Thoracic aorta (tissue), 2 donors: ENCODE results near the gene QDPR. TPM values are rescaled to one million over a fixed set of nuclear protein-coding genes. Genes with fewer than 3 reads are reported as not detected.

Experiments used
- ATAC-seq: fragments of 150-250 bp; one replicate; pipeline ENCODE4 v1.8.0; 2017; ENCODE audit warnings: low read depth; ENCODE audit not compliant: insufficient number of reproducible peaks, low FRiP score
- DNase-seq: peaks from one replicate; pipeline ENCODE4 v3.0.0-alpha.2; 2020; ENCODE audit warnings: low spot score
- H3K27ac ChIP-seq, 2 donors: fragments of 200-600 bp; sonication (generic); 1 replicate in 1 of 2; 2 replicates in 1 of 2; pipeline ENCODE4 v1.5.1; 2016; ENCODE audit warnings: mild to moderate bottlenecking in 2 of 2, moderate library complexity in 2 of 2
- H3K27me3 ChIP-seq: fragments of 200-600 bp; sonication (generic); replicated peaks from 2 replicates; pipeline ENCODE4 v1.6.0; 2016; ENCODE audit warnings: mild to moderate bottlenecking; ENCODE audit not compliant: insufficient read depth
- H3K36me3 ChIP-seq: fragments of 200-600 bp; sonication (generic); one replicate; pipeline ENCODE4 v1.5.1; 2016
- H3K4me1 ChIP-seq, 2 donors: fragments of 200-600 bp; sonication (generic); 1 replicate in 1 of 2; 2 replicates in 1 of 2; pipeline versions ENCODE4 v1.5.1 to v1.6.0; 2016; ENCODE audit warnings: low read depth in 2 of 2, mild to moderate bottlenecking in 1 of 2; ENCODE audit not compliant: control insufficient read depth in 1 of 2
- H3K4me3 ChIP-seq: fragments of 200-600 bp; sonication (generic); 2 replicates; pipeline ENCODE4 v1.5.1; 2016; ENCODE audit warnings: mild to moderate bottlenecking
- H3K9me3 ChIP-seq: fragments of 200-600 bp; sonication (generic); 2 replicates; pipeline ENCODE4 v1.5.1; 2016
- CTCF ChIP-seq: fragments of 200-600 bp; sonication (generic); IDR thresholded peaks from one replicate; pipeline ENCODE4 v1.5.1; 2019; ENCODE audit warnings: antibody characterized with exemption
- total RNA-seq, 2 donors: library from RNA; depleted of rRNA; stranded (reverse); fragments of >200 nt; gene quantifications; one replicate each; pipeline versions ENCODE4 v1.1.0 to v1.2.3, GENCODE V29; 2016

The QDPR gene
- total RNA-seq, 2 donors from 2014 or later = 9.0 to 10.7 TPM

GRCh38 chr4:17480955-17481354 is 30.9 kb downstream of the QDPR start:
- Histone ChIP-seq H3K4me1 (no peaks in the 10 kb centered on the region), H3K27ac (no peak overlapping the region), H3K27me3 (no peaks in the 10 kb centered on the region), H3K36me3 (peaks cover 11% of the 10 kb centered on the region), H3K4me3 (no peak overlapping the region), H3K9me3 (peaks cover 3% of the 10 kb centered on the region)
- DNase-seq (no peak), ATAC-seq (no peak)
- no peak for TF ChIP-seq CTCF

GRCh38 chr4:17480210-17480927 is 31.5 kb downstream of the QDPR start:
- no peak overlapping the region for H3K4me3 ChIP-seq
- ATAC-seq (no peak), DNase-seq (no peak)
- no peak for TF ChIP-seq CTCF
- peaks cover 3% of the 10 kb centered on the region for H3K9me3 ChIP-seq
- H3K27ac ChIP-seq = no peak overlapping the region
- no peaks in the 10 kb centered on the region for H3K27me3 ChIP-seq
- H3K4me1 ChIP-seq = no peaks in the 10 kb centered on the region
- H3K36me3 ChIP-seq = peaks cover 11% of the 10 kb centered on the region

- Histone ChIP-seq H3K4me3 (no peak overlapping the region), H3K36me3 (peaks cover 5% of the 10 kb centered on the region), H3K27me3 (no peaks in the 10 kb centered on the region), H3K9me3 (peaks cover 3% of the 10 kb centered on the region), H3K27ac (no peak overlapping the region), H3K4me1 (no peaks in the 10 kb centered on the region)
- no peak for TF ChIP-seq CTCF
- no peak for ATAC-seq
- no peak for DNase-seq
These were observed 34.0 kb downstream of the QDPR start for GRCh38 chr4:17477774-17478472.

- H3K4me3 ChIP-seq = no peak overlapping the region
- peaks cover 3% of the 10 kb centered on the region for H3K9me3 ChIP-seq
- H3K4me1 ChIP-seq = no peaks in the 10 kb centered on the region
- H3K27ac ChIP-seq = no peak overlapping the region
- no peak for TF ChIP-seq CTCF
- H3K36me3 ChIP-seq = peaks cover 3% of the 10 kb centered on the region
- no peak for DNase-seq
- no peak for ATAC-seq
- no peaks in the 10 kb centered on the region for H3K27me3 ChIP-seq
These were observed 35.0 kb downstream of the QDPR start for GRCh38 chr4:17476853-17477252.

- Histone ChIP-seq H3K36me3 (peaks cover 3% of the 10 kb centered on the region), H3K4me1 (no peaks in the 10 kb centered on the region), H3K4me3 (no peak overlapping the region), H3K27me3 (no peaks in the 10 kb centered on the region), H3K27ac (no peak overlapping the region), H3K9me3 (peaks cover 1% of the 10 kb centered on the region)
- ATAC-seq (no peak), DNase-seq (no peak)
- no peak for TF ChIP-seq CTCF
These were observed 36.4 kb downstream of the QDPR start for GRCh38 chr4:17475481-17475880.
